Measurements from ENCODE around the gene DHRS13.
"Not testable (repeated sequence)": the region's sequence is repeated elsewhere in the genome, so short reads cannot be mapped to it uniquely, and the experiment has no call there.

Gene DHRS13

DNA sequence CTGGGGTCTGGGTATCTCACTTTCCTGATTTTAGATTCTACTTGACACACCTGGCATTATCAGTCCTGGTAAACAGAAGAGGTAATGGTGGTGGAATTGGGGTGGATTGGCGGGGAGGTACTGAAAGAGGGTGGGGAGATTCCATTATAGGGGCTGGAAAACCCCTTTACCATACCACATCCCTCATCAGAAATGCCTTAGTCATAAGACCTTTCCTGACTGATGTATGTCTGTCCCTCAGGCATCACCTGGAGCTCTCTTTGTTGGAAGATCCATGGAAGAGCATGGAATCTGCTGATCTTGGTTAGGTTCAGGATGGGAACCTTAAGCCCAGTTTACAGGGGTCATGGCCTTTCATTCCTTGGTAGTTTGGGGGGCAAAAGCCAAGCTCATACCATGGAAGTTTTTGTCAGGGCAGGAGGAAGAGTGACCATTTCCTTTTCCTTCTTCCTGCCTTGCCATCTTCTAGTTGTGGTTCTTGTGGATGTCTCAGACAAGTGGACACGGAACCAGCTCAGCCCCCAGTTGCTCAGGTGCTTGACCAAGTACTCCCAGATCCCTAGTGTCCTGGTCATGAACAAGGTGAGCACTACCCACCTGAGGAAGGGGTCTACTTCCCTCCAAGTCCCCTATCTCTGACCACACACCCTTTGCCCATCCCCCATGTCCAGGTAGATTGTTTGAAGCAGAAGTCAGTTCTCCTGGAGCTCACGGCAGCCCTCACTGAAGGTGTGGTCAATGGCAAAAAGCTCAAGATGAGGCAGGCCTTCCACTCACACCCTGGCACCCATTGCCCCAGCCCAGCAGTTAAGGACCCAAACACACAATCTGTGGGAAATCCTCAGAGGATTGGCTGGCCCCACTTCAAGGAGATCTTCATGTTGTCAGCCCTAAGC is 44.7 kb downstream of the DHRS13 start:
- no peak for TF ChIP-seq ZNF274 (IDR thresholded peaks at IDR 0.05; ENCODE audit: low read depth, low read length)
- no peak overlapping the region for H3K4me3 ChIP-seq (ENCODE audit: low read length)

- TF ChIP-seq ZNF274 (IDR thresholded peaks at IDR 0.05; ENCODE audit: low read depth, low read length): no peak
- no peak overlapping the region for H3K4me3 ChIP-seq (ENCODE audit: low read length)
These were observed 46.8 kb downstream of the DHRS13 start for GRCh38 chr17:28856028-28856574.

DNA sequence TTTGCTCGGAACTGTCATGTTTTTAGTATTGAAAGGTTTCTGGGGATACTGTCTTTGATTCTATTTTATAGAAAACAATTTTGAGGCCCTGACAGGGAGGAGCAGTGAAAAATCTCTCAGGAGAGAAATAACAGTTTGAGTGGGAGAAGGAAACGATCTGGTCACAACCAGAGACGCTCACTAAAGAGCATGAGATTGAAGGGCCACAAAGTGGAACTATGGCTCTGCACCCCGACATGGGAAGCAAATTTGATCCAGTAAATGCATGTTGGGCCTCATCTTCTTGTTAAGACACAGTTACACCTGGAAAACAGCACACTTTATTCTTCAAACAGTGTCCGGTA is 47.6 kb downstream of the DHRS13 start:
- H3K4me3 ChIP-seq (ENCODE audit: low read length): peak overlapping the region; percentile 83
- no peak for TF ChIP-seq ZNF274 (IDR thresholded peaks at IDR 0.05; ENCODE audit: low read depth, low read length)

GRCh38 chr17:28854457-28855335 is 48.2 kb downstream of the DHRS13 start, which contains the start of gene ERAL1:
TSS of gene ERAL1 (plus strand) at chr17:28855016. CDS start at chr17:28855035, 19 bp downstream.
- no peak for TF ChIP-seq ZNF274 (IDR thresholded peaks at IDR 0.05; ENCODE audit: low read depth, low read length)
- peak within 1 kb of the TSS; percentile 83 for H3K4me3 ChIP-seq (ENCODE audit: low read length)

- TF ChIP-seq ZNF274 (IDR thresholded peaks at IDR 0.05; ENCODE audit: low read depth, low read length): no peak
- H3K4me3 ChIP-seq (ENCODE audit: low read length): no peak overlapping the region
These were observed 49.6 kb downstream of the DHRS13 start for GRCh38 chr17:28853295-28853694.

- TF ChIP-seq ZNF274 (IDR thresholded peaks at IDR 0.05; ENCODE audit: low read depth, low read length): no peak
- no peak overlapping the region for H3K4me3 ChIP-seq (ENCODE audit: low read length)
These were observed 53.6 kb downstream of the DHRS13 start for GRCh38 chr17:28849281-28849680.

DNA sequence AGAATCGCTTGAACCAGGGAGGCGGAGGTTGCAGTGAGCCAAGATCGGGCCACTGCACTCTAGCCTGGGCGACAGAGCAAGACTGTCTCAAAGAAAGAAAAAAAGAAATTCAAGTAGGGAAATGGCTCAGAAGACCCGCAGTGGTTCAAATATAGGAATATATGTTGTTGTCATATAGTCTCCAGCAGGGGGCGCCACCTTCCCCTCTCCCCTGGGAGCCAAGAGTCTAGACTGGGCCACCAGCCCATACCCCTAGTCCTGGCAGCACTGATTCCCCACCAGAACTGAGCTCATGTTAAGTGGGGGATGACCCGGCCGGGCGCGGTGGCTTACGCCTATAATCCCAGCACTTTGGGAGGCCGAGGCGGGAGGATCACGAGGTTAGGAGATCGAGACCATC is 54.2 kb downstream of the DHRS13 start:
- not testable (repeated sequence) for H3K4me3 ChIP-seq (ENCODE audit: low read length)
